LHCN-M2 (cell line): ENCODE results near the gene UNG. TPM values are rescaled to one million over a fixed set of nuclear protein-coding genes. Genes with fewer than 3 reads are reported as not detected.
"Not testable (repeated sequence)": the region's sequence is repeated elsewhere in the genome, so short reads cannot be mapped to it uniquely, and the experiment has no call there.

ENCODE experiments used
- DNase-seq: peaks from one replicate; pipeline ENCODE4 v3.0.0-alpha.2; 2012; ENCODE audit warnings: low read depth
- total RNA-seq: library from RNA; depleted of rRNA; stranded (reverse); fragments of >200 nt; gene quantifications from 2 replicates; pipeline ENCODE4 v1.2.3, GENCODE V29; 2014

UNG gene
- total RNA-seq, 1 experiment from 2014 or later, result 76.5 TPM

DNA sequence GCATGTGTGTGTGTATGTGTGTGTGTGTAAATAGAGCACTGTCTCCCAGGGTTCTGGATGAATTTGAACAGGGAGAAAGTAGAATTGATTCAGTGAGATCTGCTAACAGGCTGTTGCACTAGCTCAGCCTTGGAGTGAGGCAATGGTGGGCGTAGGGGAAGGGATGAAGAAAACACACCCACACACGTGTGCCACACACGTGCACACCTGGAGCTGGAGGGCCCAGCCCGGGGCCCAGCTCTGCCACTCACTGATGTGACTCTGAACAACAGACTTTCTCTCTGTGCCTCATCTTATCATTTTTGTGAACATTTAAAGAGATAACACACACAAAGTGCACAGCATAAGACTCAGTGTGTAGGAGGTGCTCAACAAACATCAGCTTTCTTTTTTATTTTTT, 23.2 kb downstream of the UNG start:
- no peak for DNase-seq

- no peak for DNase-seq
These were observed 24.0 kb downstream of the UNG start for GRCh38 chr12:109121346-109121880.

DNA sequence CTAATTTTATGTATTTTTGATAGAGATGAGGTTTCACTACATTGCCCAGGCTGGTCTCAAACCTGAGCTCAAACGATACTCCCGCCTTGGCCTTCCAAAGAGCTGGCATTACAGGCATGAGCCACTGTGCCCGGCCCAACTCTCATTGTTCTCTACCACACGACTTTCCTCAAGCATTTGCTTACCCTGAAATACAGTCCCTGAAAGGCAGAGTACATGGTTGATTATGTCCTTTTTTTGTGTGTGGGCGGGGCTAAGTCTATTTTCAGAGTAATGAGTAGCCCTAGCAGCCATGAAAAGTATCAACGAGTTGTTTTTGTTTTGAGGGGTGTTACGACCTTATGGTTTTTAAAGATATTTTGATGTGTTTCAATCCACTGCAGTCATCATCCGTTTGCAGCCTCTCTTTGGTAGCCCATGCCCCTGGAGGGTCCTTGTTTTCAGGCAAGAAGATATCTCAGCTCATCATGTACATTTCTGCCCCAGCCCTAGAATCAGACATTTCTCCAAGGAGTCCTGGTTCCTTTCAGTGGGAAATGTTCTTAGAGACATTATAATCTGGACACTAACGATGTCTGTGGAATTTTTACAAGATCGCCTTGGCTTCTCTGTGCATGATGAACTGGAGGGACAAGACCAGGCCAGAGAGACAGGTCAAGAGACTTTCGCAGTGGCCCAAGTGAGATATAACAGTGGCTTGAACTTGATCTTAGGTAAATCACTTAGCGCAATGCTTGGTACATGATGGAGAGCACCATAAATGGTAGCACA, 27.7 kb downstream of the UNG start:
- no peak for DNase-seq

DNA sequence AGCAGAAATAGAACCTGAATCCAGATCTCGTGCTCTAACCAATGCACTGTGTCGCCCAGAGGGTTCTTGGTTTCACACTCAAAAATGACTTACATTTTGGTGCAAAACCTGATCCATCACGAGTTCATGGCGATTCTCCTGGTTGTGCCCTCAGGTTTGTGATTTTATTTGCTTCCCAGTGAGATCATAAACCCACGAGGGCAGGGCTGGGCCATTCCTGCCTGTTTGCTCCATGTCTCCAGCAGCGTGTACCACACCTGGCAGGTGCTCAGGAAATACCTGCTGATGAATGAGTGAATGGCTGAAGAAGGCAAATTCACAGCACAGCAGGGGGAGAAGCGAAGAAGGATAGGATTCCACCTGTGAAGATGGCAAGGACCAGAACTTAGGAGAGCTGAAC, 28.4 kb downstream of the UNG start:
- DNase-seq, result no peak

DNA sequence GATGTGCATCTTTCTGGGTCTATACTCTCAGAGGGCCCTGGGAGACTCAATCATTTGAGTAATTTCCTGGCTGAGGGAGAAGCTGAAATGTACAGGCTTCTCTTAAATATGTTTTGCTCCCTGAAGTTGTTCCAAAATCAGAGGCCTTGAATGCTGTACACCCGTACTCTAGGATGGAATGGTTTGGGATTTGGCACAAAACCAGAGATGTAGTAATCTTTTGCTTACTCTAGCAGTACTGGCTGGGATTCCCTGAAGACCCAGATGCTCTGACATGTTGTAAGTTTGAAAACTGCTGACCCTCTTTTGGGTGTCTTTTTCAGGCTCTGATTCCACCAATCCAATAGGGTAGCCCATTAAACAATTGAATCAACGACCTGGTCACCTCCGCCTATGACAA, 29.4 kb downstream of the UNG start:
- no peak for DNase-seq

DNA sequence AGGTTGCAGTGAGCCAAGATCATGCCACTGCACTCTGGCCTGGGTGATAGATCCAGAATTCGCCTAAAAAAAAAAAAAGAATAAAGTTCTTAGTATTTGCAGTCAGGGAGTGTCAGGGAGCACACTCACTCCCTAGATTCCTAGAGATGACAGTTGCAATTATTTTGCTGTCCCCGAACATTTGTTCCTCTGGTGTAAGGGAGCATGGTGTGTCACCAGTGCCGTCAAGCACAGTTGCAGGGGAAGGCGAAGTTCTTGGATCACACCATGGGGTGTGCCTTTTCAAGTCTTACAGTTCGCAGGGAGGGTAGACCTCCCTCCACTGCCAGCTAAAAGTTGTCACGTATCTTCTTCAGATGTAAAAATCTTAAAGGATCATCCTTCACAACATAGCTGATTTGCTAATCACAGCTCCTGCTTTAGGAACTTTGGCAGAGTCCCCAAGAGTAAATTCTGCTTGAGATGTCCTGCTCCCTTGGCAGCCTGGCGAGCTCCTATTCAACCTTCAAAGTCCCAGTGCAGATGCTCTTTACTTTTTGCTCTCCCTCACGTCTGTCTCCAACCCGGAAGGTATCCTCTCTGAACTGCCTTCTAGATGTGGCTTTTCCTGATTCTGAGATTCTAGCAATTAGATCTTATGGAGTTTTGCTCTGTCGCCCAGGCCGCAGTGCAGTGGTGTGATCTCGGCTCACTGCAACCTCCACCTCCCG, 30.3 kb downstream of the UNG start:
- no peak for DNase-seq

- DNase-seq, result peak; percentile 51
These were observed 33.1 kb downstream of the UNG start for GRCh38 chr12:109130297-109131153.

DNA sequence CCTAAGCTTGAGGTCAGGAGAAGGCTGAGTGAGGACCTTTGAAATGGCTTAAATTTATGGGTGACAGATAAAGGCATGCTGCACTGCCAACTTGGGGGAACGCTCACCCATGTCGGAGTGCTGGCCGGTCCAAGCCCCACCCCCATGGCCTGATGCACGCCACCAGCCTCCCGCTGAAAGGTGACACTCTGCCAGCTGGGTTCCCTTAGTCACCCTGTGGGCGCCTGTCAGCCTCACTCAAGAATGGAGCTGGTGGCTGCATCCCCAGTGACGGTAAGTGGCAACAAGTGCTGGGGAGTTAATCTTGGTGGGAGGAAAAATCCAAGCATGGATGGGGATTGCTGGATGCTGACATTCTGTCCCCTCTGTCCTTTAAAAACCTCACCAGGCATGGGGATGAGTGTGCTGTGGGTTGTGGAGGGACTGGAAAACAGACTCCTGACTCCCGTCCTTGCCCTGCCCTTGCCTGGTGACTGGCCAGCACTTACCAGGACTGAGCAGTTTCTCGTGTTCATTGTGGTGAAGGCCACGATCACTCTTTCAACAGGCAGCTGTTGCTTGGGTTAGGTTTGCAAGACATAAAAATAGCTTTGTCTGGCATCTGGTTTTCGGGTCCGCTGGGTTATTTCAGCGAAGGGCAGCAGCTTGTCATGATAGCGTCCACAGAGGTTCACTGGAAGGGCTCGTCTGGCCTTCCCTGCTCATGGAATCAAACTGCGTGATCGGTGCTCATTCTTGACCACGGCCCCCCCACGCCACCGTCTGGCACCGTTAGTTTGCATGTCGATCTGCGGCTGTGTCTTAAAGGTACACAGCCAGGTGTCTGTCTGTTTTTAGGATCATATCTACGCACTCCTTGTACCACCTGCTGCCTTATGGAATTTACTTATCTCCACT, 34.0 kb downstream of the UNG start:
- DNase-seq, result peak; percentile 86

- DNase-seq, result peak; percentile 65
These were observed 37.0 kb downstream of the UNG start for GRCh38 chr12:109134186-109134917.

- DNase-seq, result no peak
These were observed 39.7 kb downstream of the UNG start for GRCh38 chr12:109137055-109137454.

- DNase-seq, result no peak
These were observed 42.0 kb downstream of the UNG start for GRCh38 chr12:109139360-109139759.

DNA sequence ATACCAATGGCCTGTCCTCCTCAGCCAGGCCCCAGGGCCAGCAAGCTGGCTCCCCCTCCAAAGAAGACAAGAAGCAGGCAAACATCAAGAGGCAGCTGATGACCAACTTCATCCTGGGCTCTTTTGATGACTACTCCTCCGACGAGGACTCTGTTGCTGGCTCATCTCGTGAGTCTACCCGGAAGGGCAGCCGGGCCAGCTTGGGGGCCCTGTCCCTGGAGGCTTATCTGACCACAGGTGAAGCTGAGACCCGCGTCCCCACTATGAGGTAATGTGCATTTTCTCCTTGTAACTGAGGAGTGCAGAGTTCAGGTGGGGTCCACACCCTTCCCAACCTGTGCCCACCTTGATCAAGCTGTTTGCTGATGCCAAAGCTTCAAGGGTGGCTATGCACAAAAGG, 42.4 kb downstream of the UNG start:
- DNase-seq, result no peak

- no peak for DNase-seq
These were observed 43.2 kb downstream of the UNG start for GRCh38 chr12:109140560-109140959.

- no peak for DNase-seq
These were observed 46.8 kb downstream of the UNG start for GRCh38 chr12:109144224-109144623.

DNA sequence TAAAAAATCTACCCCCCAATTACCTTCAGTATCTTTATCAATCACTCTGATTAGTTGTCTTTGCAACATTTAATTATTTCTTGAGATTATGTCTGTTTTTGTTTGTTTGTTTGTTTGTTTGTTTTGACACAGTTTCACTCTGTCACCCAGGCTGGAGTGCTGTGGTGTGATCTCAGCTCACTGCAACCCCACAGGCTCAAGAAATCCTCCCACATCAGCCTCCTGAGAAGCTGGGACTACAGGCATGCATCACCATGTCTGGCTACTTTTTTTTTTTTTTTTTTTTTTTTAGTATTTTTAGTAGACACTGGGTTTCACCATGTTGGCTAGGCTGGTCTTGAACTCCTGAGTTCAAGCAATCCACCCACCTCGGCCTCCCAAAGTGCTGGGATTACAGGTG, 49.7 kb downstream of the UNG start:
- not testable (repeated sequence) for DNase-seq

GRCh38 chr12:109147954-109148353, 50.6 kb downstream of the UNG start:
- DNase-seq, result no peak

- no peak for DNase-seq
These were observed 52.8 kb downstream of the UNG start for GRCh38 chr12:109150124-109150640.

GRCh38 chr12:109151457-109151856, 54.1 kb downstream of the UNG start:
- no peak for DNase-seq

DNA sequence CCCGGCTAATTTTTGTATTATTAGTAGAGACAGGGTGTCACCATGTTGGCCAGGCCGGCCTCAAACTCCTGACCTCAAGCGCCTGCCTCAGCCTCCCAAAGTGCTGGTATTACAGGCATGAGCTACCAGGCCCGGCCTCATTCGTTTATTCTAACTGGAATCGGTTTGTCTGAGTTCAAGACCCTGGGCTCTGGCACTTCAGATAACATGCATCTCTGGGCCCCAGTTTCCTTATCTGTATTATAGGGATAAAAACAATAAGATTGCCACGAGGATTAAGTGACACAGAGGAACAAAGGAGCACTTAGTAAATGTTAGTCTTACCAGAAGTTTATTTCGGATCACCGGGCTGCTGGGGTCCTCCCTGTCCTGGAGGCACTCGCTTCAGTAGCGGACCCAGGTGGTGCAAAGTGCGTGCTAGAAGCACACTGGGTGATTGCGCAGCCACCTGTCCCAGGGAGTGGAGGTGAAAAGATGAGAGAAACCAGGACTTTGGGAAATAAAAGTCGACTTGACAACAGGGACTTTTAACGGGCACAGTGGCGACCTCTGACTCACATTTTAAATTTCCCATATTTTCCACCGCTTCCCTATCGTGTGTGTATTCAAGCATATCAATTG, 56.5 kb downstream of the UNG start:
- no peak for DNase-seq
